ENCODE data around the gene GPC6. TPM values are rescaled to one million over a fixed set of nuclear protein-coding genes. Genes with fewer than 3 reads are reported as not detected.
A peak's percentile ranks its signal among the peaks of the same experiment; 100 is the strongest.

The GPC6 gene
- total RNA-seq, 1 experiment from 2014 or later: 1.6 TPM

DNA sequence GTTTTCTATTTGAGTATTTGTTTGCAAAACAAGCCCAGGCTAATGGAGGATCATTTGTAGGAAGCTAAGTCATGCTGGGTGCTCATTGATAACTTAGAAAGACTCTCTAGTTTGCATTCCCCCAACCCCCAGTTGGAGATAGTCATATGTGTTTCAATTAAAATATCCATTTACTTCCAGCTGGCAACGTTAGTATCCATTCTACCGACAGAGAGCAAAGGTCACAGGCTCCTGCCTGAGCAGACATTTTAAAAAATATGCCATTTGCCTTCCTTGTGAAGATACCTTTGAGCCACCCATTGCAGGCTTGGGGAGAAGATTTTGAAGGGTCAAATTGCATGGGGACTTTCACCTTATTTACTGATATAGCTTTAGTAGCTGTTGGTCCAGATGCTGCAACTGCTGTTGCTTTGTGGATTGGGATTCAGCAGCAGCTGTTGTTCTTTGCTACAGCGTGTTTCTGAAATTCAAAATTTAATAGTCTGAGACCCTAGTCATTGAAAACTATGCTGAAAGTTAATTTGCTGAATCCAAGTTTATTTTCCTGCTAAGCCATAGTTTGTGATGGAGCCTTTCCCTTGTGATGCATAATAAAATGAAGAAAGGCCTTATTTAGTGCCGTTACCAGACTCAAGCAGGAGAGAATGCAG, 335.1 kb downstream of the GPC6 start:
- H3K27me3 ChIP-seq (replicated peaks): peaks cover 20% of the 10 kb centered on the region
- H3K27ac ChIP-seq: no peak overlapping the region
- H3K36me3 ChIP-seq: no peaks in the 10 kb centered on the region
- DNase-seq (ENCODE audit: low read depth in 1 of 2, low spot score in 2 of 2): no peak
- no peak overlapping the region for H3K4me3 ChIP-seq
- no peaks in the 10 kb centered on the region for H3K9me3 ChIP-seq (replicated peaks)
- H3K4me1 ChIP-seq (replicated peaks): peaks cover 7% of the 10 kb centered on the region

DNA sequence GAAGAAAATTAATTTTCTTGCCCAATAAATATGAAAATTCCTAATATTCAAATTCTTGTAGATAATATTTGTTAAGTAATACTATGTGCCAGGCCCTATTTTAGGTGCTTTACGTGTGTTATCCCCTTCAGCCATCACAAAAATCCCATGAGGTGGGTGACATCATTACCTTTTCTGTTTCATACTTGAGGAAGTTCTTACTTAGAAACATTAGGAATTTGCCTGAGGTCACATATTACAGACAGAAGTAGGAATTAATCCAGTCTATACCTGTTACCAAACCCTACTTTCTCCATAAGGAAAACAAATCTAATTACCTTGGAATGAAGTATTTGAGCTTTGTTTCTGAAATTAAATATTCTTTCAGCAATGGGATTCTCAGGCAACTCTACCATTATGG, 336.1 kb downstream of the GPC6 start:
- Histone ChIP-seq H3K4me3 (no peak overlapping the region), H3K27me3 (replicated peaks) (peaks cover 11% of the 10 kb centered on the region; the same call in 1 of the 2 replicates), H3K4me1 (replicated peaks) (peaks cover 7% of the 10 kb centered on the region), H3K36me3 (no peaks in the 10 kb centered on the region), H3K27ac (no peak overlapping the region), H3K9me3 (replicated peaks) (no peaks in the 10 kb centered on the region)
- DNase-seq (ENCODE audit: low read depth in 1 of 2, low spot score in 2 of 2): no peak

DNA sequence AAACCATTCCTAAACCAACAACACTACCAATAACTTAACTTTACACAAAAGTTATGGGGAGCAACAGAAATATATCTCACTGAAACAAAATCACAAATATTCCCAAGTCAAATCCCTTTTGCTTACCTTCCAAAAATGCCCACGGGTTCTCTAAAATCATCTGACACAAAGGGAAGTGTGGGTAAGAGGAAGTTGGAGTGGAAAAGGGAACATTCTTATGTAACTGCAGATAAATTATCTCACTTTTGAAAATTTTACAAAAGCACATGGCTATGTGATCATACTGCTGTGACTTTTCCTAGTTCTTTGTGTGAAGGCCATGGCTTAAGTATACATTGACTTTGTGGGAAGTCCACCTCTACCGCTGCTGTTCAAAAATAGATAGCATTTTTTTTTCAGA, 350.5 kb downstream of the GPC6 start:
- Histone ChIP-seq H3K27me3 (replicated peaks) (no peaks in the 10 kb centered on the region), H3K27ac (no peak overlapping the region), H3K4me1 (replicated peaks) (no peaks in the 10 kb centered on the region), H3K4me3 (no peak overlapping the region), H3K36me3 (no peaks in the 10 kb centered on the region), H3K9me3 (replicated peaks) (no peaks in the 10 kb centered on the region)
- no peak for DNase-seq (ENCODE audit: low read depth in 1 of 2, low spot score in 2 of 2)

DNA sequence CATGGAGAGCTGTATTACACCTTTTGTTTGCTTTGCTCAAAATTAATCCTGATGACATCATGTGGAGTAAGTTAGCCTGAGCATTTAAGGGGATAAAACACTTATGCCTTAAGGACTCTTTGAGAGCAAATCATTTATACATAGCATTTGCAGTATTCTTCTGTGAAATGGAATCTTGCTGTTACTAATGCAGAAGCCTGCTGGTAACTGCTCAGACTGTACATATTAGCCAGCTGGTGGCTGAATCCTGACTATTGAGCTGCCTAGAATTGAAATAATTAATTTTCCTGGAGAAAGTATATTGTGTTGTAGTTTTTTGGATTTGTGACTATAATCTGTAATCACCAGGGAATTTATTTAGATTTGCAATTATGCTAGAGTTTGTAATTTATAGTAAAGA, 363.2 kb downstream of the GPC6 start:
- Histone ChIP-seq H3K4me3 (no peak overlapping the region), H3K27me3 (replicated peaks) (peaks cover 12% of the 10 kb centered on the region), H3K27ac (no peak overlapping the region), H3K36me3 (no peaks in the 10 kb centered on the region), H3K9me3 (replicated peaks) (no peaks in the 10 kb centered on the region; the same call in 1 of the 2 replicates), H3K4me1 (replicated peaks) (no peaks in the 10 kb centered on the region)
- no peak for DNase-seq (ENCODE audit: low read depth in 1 of 2, low spot score in 2 of 2)

DNA sequence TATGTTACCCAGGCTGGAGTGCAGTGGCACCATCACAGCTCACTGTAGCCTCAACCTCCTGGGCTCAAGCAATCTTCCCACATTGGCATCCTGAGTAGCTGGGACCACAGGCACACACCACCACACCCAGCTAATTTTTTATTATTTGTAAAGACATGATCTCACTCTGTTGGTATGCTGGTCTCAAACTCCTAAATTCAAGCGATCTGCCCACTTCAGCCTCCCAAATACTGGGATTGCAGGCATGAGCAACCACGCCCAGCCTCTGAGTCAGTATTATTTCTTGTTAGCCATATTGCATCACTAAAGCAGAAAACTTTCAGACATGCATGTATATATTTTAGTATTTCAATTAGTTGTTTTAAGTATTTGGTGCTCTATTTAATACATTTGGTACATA, 376.4 kb downstream of the GPC6 start:
- peaks cover 15% of the 10 kb centered on the region for H3K4me1 ChIP-seq (replicated peaks)
- no peaks in the 10 kb centered on the region for H3K27me3 ChIP-seq (replicated peaks)
- DNase-seq (ENCODE audit: low read depth in 1 of 2, low spot score in 2 of 2): peak; percentile 96 to 97
- no peaks in the 10 kb centered on the region for H3K9me3 ChIP-seq (replicated peaks)
- no peak overlapping the region for H3K4me3 ChIP-seq
- H3K27ac ChIP-seq: peak overlapping the region; percentile 50
- no peaks in the 10 kb centered on the region for H3K36me3 ChIP-seq

DNA sequence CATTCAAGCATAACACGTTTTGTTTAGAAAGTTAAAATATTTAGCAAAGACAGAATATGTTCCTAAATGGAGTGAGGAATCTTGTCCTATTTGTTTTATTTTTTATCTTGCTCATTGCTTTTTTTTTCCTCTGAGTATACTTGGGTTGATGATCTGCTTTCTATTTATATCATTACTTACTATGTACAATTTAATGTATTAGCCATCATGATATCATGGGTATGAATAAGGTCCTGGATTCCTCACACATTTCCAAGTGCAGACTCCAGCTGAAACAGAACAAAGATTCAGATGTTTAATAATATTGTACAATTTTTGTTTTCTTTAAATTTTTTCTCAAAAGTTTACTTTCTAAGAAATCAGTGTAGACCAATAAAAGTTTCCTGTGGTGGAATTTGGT, 388.2 kb downstream of the GPC6 start:
- Histone ChIP-seq H3K4me1 (replicated peaks) (no peaks in the 10 kb centered on the region), H3K36me3 (no peaks in the 10 kb centered on the region), H3K27me3 (replicated peaks) (peaks cover 10% of the 10 kb centered on the region; the same call in 1 of the 2 replicates), H3K4me3 (no peak overlapping the region), H3K27ac (no peak overlapping the region), H3K9me3 (replicated peaks) (no peaks in the 10 kb centered on the region)
- no peak for DNase-seq (ENCODE audit: low read depth in 1 of 2, low spot score in 2 of 2)

DNA sequence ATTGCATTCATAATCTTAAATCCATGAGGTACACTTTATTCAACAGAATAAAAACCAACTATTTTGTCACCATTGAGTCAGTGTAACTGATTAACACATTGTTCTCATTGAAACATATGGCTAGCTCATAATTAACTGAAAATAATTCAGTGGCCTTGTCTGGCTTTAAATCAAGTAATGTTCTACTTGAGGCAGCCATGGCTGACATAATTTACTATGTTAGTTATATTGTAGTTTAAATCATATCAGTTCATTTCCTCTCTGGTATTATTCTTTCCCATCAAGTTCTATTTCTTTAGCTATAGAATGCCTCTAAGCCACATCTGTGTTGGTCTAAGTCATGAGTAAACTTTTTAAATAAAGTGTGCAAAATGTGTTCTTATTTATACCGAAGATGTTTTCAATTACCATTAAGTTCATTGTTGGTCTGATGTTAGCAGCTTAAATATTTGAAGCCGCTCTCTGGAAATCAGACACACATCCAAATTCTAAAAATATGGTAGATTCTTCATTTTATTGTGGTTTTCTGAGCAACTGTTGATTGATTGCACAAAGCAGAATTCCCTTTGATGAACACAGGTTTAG, 393.7 kb downstream of the GPC6 start:
- peaks cover 8% of the 10 kb centered on the region; the same call in 1 of the 2 replicates for H3K27me3 ChIP-seq (replicated peaks)
- no peak overlapping the region for H3K4me3 ChIP-seq
- no peaks in the 10 kb centered on the region for H3K4me1 ChIP-seq (replicated peaks)
- DNase-seq (ENCODE audit: low read depth in 1 of 2, low spot score in 2 of 2): no peak
- no peak overlapping the region for H3K27ac ChIP-seq
- no peaks in the 10 kb centered on the region for H3K9me3 ChIP-seq (replicated peaks)
- no peaks in the 10 kb centered on the region for H3K36me3 ChIP-seq

DNA sequence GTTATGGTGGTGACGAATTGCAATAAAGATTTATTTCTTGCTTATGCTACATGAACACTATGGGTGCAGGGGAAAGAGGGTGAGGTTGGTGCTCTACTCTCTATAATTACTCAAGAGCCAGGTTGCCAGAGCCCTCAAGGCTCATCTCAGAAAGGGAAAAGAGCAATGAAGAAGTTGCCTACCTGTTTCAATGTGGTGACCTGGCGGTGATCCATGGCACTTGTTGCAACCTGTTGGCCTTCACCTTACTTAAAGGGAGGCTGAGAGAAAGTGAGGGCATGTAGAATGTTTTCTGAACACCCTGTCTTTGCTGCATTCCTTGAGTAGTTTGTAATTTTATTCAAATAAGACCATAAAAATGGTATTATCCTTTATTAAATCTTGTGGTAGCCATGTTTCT, 394.4 kb downstream of the GPC6 start:
- no peaks in the 10 kb centered on the region for H3K36me3 ChIP-seq
- H3K4me3 ChIP-seq: no peak overlapping the region
- no peak for DNase-seq (ENCODE audit: low read depth in 1 of 2, low spot score in 2 of 2)
- H3K9me3 ChIP-seq (replicated peaks): no peaks in the 10 kb centered on the region
- H3K27ac ChIP-seq: no peak overlapping the region
- H3K27me3 ChIP-seq (replicated peaks): peaks cover 8% of the 10 kb centered on the region; the same call in 1 of the 2 replicates
- no peaks in the 10 kb centered on the region for H3K4me1 ChIP-seq (replicated peaks)

DNA sequence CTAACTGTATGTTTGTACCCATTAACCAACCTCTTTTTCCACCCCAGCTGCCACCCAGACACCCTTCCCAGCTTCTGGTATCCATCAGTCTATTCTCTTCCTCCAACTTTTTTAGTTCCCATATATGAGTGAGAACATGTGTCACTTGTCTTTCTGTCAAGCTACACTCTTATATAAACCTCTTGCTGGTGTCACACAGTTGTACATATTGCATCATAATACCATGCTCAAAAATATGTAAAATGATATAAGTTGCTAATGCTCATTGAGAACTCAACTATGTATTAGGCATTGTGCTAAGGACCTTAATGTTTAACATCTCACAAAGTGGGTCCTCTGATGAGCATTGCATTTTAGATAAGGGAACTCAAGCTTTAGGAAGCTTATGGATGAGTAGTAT, 395.4 kb downstream of the GPC6 start:
- DNase-seq (ENCODE audit: low read depth in 1 of 2, low spot score in 2 of 2): no peak
- no peak overlapping the region for H3K4me3 ChIP-seq

DNA sequence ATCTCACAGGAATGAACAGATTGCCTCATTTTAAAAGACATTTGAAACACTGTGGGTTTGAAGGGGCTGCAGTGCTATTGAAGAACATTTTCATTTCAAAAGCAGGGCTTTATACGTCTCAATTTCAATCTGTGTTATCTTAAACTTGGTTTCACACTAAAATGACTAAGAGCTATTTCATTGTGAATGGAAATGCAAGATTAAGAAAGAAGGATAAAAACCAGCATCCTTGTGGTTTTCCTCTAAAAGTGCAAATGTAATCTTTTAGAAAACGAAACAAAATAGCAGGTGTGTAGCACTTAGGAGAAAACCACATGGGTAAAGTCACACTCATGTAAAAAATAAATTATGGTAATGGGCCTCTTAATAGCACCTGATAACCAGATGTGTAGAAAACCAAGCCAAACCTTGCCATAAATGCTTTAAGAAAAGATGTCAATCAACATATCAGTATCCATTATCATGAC, 397.7 kb downstream of the GPC6 start:
- no peak for DNase-seq (ENCODE audit: low read depth in 1 of 2, low spot score in 2 of 2)
- H3K4me3 ChIP-seq: no peak overlapping the region
- 0 out of 2 replicates have a peak, but pooled peaks cover 3% of the 10 kb centered on the region for H3K27me3 ChIP-seq (replicated peaks)
- H3K4me1 ChIP-seq (replicated peaks): no peaks in the 10 kb centered on the region
- H3K36me3 ChIP-seq: no peaks in the 10 kb centered on the region
- H3K9me3 ChIP-seq (replicated peaks): 0 out of 2 replicates have a peak, but pooled peaks cover 2% of the 10 kb centered on the region
- no peak overlapping the region for H3K27ac ChIP-seq

More for the DNA sequence above, 395.4 kb downstream of the GPC6 start:
- Histone ChIP-seq H3K27me3 (replicated peaks) (peaks cover 8% of the 10 kb centered on the region; the same call in 1 of the 2 replicates), H3K9me3 (replicated peaks) (no peaks in the 10 kb centered on the region), H3K36me3 (no peaks in the 10 kb centered on the region), H3K27ac (no peak overlapping the region), H3K4me1 (replicated peaks) (no peaks in the 10 kb centered on the region)

DNA sequence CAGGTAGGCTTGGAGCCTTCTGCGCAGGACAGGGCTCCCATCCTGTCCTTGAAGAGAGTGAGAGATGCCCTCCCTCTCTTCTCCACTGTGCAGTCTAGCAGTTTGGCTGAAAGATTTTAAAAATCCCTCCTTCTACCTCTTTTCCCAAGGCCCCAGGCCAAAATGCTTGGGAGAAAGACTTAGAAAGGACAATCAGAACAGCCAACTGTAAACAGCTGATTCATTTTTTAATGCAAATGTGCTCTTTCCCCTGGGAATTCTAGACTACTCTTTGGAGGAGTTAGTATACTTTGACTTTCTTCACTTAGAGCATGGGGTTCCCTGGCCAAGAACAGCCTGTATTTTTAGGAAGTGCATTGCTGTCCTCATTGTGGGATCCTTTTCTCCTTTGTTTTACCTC, 398.9 kb downstream of the GPC6 start:
- no peak for DNase-seq (ENCODE audit: low read depth in 1 of 2, low spot score in 2 of 2)
- no peaks in the 10 kb centered on the region for H3K4me1 ChIP-seq (replicated peaks)

DNA sequence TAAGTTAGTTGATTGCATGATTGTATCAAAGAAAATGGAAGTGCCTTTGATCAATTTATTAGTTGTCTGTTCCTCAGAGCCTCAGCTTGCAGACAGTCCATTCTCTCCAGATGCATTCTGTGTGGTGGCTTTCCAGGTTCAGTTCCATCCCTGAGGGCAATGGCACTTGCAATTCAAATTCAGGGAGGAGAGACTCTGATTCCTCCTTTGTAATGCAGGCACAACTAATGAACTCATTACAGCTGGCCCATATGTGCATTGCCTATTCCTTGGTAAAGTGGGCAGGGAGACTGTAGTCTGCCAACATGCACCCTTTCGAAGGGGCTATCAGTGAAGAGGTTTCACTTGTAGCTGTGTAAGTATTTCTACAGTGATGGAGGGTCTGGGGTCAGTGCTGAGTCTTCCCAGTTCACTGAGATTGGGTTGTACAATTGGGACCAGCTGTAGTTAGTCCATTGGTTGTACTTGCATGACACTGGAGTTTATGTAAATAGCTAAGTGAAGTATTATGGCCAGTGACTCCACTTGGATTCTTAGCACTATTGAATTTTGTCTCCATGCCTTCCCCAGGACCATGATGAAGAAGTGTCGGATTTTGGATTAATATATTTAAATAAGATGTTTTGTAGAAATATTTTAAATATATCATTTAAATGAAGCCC, 401.7 kb downstream of the GPC6 start:
- Histone ChIP-seq H3K4me3 (no peak overlapping the region), H3K27ac (no peak overlapping the region), H3K4me1 (replicated peaks) (no peaks in the 10 kb centered on the region), H3K36me3 (no peaks in the 10 kb centered on the region), H3K9me3 (replicated peaks) (0 out of 2 replicates have a peak, but pooled peaks cover 2% of the 10 kb centered on the region), H3K27me3 (replicated peaks) (no peaks in the 10 kb centered on the region)
- DNase-seq (ENCODE audit: low read depth in 1 of 2, low spot score in 2 of 2): no peak

More for the DNA sequence above, 398.9 kb downstream of the GPC6 start:
- H3K4me3 ChIP-seq: no peak overlapping the region
- H3K27me3 ChIP-seq (replicated peaks): 0 out of 2 replicates have a peak, but pooled peaks cover 3% of the 10 kb centered on the region
- 0 out of 2 replicates have a peak, but pooled peaks cover 2% of the 10 kb centered on the region for H3K9me3 ChIP-seq (replicated peaks)
- no peaks in the 10 kb centered on the region for H3K36me3 ChIP-seq
- no peak overlapping the region for H3K27ac ChIP-seq

DNA sequence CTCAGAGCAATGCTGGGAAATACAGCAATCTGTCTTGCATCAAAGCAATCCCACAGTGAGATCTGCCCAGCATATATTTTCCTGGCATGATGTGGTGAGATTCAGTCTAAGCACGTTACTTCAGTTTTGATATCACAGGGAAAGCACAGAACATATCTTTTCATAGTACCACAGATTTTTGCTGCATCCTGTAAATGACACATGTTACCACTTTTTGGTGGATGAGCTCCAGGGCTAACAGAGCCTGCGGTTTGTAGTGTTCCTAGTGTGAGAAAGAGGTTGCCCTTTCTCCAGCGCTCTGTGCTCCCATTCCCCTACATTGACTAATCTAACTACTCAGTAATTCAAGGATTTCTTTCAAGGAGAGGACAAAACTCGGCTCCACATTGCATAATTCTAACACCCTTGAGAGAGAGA, 409.0 kb downstream of the GPC6 start:
- no peaks in the 10 kb centered on the region for H3K36me3 ChIP-seq
- H3K27ac ChIP-seq: no peak overlapping the region
- DNase-seq (ENCODE audit: low read depth in 1 of 2, low spot score in 2 of 2): no peak
- H3K4me1 ChIP-seq (replicated peaks): no peaks in the 10 kb centered on the region
- H3K9me3 ChIP-seq (replicated peaks): no peaks in the 10 kb centered on the region
- H3K27me3 ChIP-seq (replicated peaks): peaks cover 4% of the 10 kb centered on the region; the same call in 1 of the 2 replicates
- no peak overlapping the region for H3K4me3 ChIP-seq

DNA sequence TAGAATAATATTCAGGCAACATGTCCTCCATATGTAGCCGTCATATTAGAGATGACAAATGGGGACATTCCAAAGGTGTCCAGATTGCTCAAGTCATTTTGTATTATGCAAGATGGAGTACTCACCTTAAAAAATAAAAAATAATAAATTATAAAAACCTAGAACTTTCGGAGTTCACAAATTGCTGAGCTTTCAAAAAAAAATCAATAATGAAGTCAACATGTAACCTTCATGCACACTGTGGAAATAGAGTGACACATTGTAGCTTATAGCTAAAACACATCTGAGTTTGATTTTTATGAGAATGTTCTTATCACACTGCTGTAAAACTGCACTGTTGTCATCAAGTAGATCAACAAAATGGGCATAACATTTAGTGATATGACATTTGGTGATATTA, 411.2 kb downstream of the GPC6 start:
- Histone ChIP-seq H3K9me3 (replicated peaks) (no peaks in the 10 kb centered on the region), H3K27me3 (replicated peaks) (peaks cover 4% of the 10 kb centered on the region; the same call in 1 of the 2 replicates), H3K4me3 (no peak overlapping the region), H3K27ac (no peak overlapping the region), H3K36me3 (no peaks in the 10 kb centered on the region), H3K4me1 (replicated peaks) (no peaks in the 10 kb centered on the region)
- DNase-seq (ENCODE audit: low read depth in 1 of 2, low spot score in 2 of 2): no peak

All from SJSA1 (cell line).